Prostate gland (tissue), 2 donors: ENCODE data around the gene ADAM10.

ENCODE experiments used
- POLR2A ChIP-seq: fragments of 450-650 bp; IDR thresholded peaks from one replicate; pipeline ENCODE4 v1.6.1; 2016; ENCODE audit warnings: antibody characterized with exemption, mild to moderate bottlenecking
- POLR2AphosphoS5 ChIP-seq: sonication (generic); formaldehyde crosslinking; IDR thresholded peaks from one replicate; pipeline ENCODE4 v1.6.1; 2017; ENCODE audit warnings: antibody characterized with exemption
- TF ChIP-seq, protein P1 (sequence below), 4 experiments: fragments of 200-600 bp in 2 of 4; fragments of 450-650 bp in 2 of 4; sonication (generic) in 2 of 4; IDR thresholded peaks; 1 replicate in 3 of 4; 2 replicates in 1 of 4; pipeline ENCODE4 v1.5.1; 2016 to 2019; ENCODE audit warnings: antibody characterized with exemption in 4 of 4, mild to moderate bottlenecking in 2 of 4, moderate library complexity in 2 of 4

- TF ChIP-seq, protein P1, sequence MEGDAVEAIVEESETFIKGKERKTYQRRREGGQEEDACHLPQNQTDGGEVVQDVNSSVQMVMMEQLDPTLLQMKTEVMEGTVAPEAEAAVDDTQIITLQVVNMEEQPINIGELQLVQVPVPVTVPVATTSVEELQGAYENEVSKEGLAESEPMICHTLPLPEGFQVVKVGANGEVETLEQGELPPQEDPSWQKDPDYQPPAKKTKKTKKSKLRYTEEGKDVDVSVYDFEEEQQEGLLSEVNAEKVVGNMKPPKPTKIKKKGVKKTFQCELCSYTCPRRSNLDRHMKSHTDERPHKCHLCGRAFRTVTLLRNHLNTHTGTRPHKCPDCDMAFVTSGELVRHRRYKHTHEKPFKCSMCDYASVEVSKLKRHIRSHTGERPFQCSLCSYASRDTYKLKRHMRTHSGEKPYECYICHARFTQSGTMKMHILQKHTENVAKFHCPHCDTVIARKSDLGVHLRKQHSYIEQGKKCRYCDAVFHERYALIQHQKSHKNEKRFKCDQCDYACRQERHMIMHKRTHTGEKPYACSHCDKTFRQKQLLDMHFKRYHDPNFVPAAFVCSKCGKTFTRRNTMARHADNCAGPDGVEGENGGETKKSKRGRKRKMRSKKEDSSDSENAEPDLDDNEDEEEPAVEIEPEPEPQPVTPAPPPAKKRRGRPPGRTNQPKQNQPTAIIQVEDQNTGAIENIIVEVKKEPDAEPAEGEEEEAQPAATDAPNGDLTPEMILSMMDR (IDR thresholded peaks at IDR 0.05): no peak
- TF ChIP-seq POLR2AphosphoS5 (no peak), POLR2A (no peak)
Observed at GRCh38 chr15:58686286-58686685, 63.2 kb downstream of the ADAM10 start.
